ENCODE results near the gene PDS5B. TPM values are rescaled to one million over a fixed set of nuclear protein-coding genes. Genes with fewer than 3 reads are reported as not detected.

PDS5B gene
- total RNA-seq, 1 donor from 2014 or later, result 55.9 TPM

- Histone ChIP-seq H3K4me3 (peak overlapping the region; percentile 95), H3K9ac (peak overlapping the region; percentile 74), H4K20me1 (ENCODE audit: low read depth) (peaks cover 50% of the 10 kb centered on the region), H3K9me3 (ENCODE audit: low read depth) (no peaks in the 10 kb centered on the region), H3K4me1 (peaks cover 25% of the 10 kb centered on the region), H3K4me2 (peak overlapping the region; percentile 99), H2AFZ (replicated peaks) (peak overlapping the region; percentile 61), H3F3A (ENCODE audit: low read depth) (peaks cover 18% of the 10 kb centered on the region), H3K27me3 (peaks cover 11% of the 10 kb centered on the region), H3K36me3 (no peaks in the 10 kb centered on the region), H3K79me2 (ENCODE audit: low read depth) (peaks cover 58% of the 10 kb centered on the region), H3K27ac (peak overlapping the region; percentile 94)
- TF ChIP-seq EZH2 (IDR thresholded peaks at IDR 0.05), result no peak
- no peak for TF ChIP-seq CTCF (IDR thresholded peaks at IDR 0.05)
- TF ChIP-seq EZH2phosphoT487 (IDR thresholded peaks at IDR 0.05), result no peak
- Mint-ChIP-seq H3K4me1 (peaks cover 32% of the 10 kb centered on the region), H3K4me3 (peak overlapping the region; percentile 96), H3K9me3 (peaks cover 15% of the 10 kb centered on the region), H3K36me3 (peaks cover 17% of the 10 kb centered on the region), H3K27ac (peak overlapping the region; percentile 95), H3K27me3 (ENCODE audit: insufficient read depth, low read depth) (peaks cover 4% of the 10 kb centered on the region)
- no peak for DNase-seq (ENCODE audit: low spot score)
These were observed 1.5 kb downstream of the PDS5B start for GRCh38 chr13:32587811-32588170.

GRCh38 chr13:32588736-32589135 lies 2.5 kb downstream of the PDS5B start:
- Mint-ChIP-seq H3K9me3 (peaks cover 21% of the 10 kb centered on the region), H3K4me3 (peak overlapping the region; percentile 96), H3K27me3 (ENCODE audit: insufficient read depth, low read depth) (peaks cover 4% of the 10 kb centered on the region), H3K4me1 (peaks cover 32% of the 10 kb centered on the region), H3K27ac (peak overlapping the region; percentile 85), H3K36me3 (peaks cover 23% of the 10 kb centered on the region)
- peak overlapping the region; percentile 99 for H3K4me2 ChIP-seq
- peaks cover 67% of the 10 kb centered on the region for H3K79me2 ChIP-seq (ENCODE audit: low read depth)
- peaks cover 59% of the 10 kb centered on the region for H4K20me1 ChIP-seq (ENCODE audit: low read depth)
- DNase-seq (ENCODE audit: low spot score), result no peak
- H3K27ac ChIP-seq, result no peak overlapping the region
- peak overlapping the region; percentile 95 for H3K4me3 ChIP-seq
- TF ChIP-seq CTCF (IDR thresholded peaks at IDR 0.05) (no peak), EZH2 (IDR thresholded peaks at IDR 0.05) (no peak), EZH2phosphoT487 (IDR thresholded peaks at IDR 0.05) (no peak)
- peaks cover 11% of the 10 kb centered on the region for H3K27me3 ChIP-seq
- H3K36me3 ChIP-seq, result no peaks in the 10 kb centered on the region
- no peaks in the 10 kb centered on the region for H3K9me3 ChIP-seq (ENCODE audit: low read depth)
- H3F3A ChIP-seq (ENCODE audit: low read depth), result peaks cover 18% of the 10 kb centered on the region
- H3K9ac ChIP-seq, result no peak overlapping the region
- peaks cover 25% of the 10 kb centered on the region for H3K4me1 ChIP-seq
- H2AFZ ChIP-seq (replicated peaks), result no peak overlapping the region

- Histone ChIP-seq H3K36me3 (no peaks in the 10 kb centered on the region), H3K4me3 (peak overlapping the region; percentile 95), H3K9me3 (ENCODE audit: low read depth) (no peaks in the 10 kb centered on the region), H3K4me2 (peak overlapping the region; percentile 99), H3K9ac (no peak overlapping the region), H3K27me3 (peaks cover 11% of the 10 kb centered on the region), H3F3A (ENCODE audit: low read depth) (peaks cover 18% of the 10 kb centered on the region), H4K20me1 (ENCODE audit: low read depth) (peaks cover 66% of the 10 kb centered on the region), H3K79me2 (ENCODE audit: low read depth) (peaks cover 74% of the 10 kb centered on the region), H3K27ac (no peak overlapping the region), H3K4me1 (peaks cover 25% of the 10 kb centered on the region), H2AFZ (replicated peaks) (no peak overlapping the region)
- peak overlapping the region; percentile 96 for H3K4me3 Mint-ChIP-seq
- no peak for DNase-seq (ENCODE audit: low spot score)
- TF ChIP-seq CTCF (IDR thresholded peaks at IDR 0.05) (no peak), EZH2phosphoT487 (IDR thresholded peaks at IDR 0.05) (no peak), EZH2 (IDR thresholded peaks at IDR 0.05) (no peak)
- no peak overlapping the region for H3K27ac Mint-ChIP-seq
- H3K9me3 Mint-ChIP-seq, result peaks cover 26% of the 10 kb centered on the region
- peaks cover 27% of the 10 kb centered on the region for H3K36me3 Mint-ChIP-seq
- peaks cover 4% of the 10 kb centered on the region for H3K27me3 Mint-ChIP-seq (ENCODE audit: insufficient read depth, low read depth)
- H3K4me1 Mint-ChIP-seq, result peaks cover 32% of the 10 kb centered on the region
These were observed 3.2 kb downstream of the PDS5B start for GRCh38 chr13:32589471-32589870.
